Hindlimb muscle (tissue), 1 donor: ENCODE data around the gene XG. TPM values are rescaled to one million over a fixed set of nuclear protein-coding genes. Genes with fewer than 3 reads are reported as not detected.
"Not testable (repeated sequence)": the region's sequence is repeated elsewhere in the genome, so short reads cannot be mapped to it uniquely, and the experiment has no call there.

Experiments used
- DNase-seq: peaks from one replicate; pipeline ENCODE4 v3.0.0-alpha.2; 2013
- polyA plus RNA-seq: library from polyadenylated mRNA; unstranded; fragments of 120-200 nt; gene quantifications from one replicate; pipeline ENCODE4 v1.2.1, GENCODE V29; 2013; ENCODE audit not compliant: insufficient read length

The XG gene
- polyA plus RNA-seq, 1 donor, result 0.65 TPM

GRCh38 chrX:2735270-2735669, 16.6 kb upstream of the XG start:
- no peak for DNase-seq

DNA sequence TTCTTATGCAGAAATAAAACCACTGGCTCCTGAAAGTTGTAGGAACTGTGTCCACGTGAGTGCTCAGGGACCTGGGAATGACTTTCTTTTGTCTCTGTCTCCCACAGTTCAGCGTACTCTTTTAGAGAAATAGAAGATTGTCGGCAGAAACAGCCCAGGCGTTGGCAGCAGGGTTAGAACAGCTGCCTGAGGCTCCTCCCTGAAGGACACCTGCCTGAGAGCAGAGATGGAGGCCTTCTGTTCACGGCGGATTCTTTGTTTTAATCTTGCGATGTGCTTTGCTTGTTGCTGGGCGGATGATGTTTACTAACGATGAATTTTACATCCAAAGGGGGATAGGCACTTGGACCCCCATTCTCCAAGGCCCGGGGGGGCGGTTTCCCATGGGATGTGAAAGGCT, 11.2 kb upstream of the XG start:
- no peak for DNase-seq

DNA sequence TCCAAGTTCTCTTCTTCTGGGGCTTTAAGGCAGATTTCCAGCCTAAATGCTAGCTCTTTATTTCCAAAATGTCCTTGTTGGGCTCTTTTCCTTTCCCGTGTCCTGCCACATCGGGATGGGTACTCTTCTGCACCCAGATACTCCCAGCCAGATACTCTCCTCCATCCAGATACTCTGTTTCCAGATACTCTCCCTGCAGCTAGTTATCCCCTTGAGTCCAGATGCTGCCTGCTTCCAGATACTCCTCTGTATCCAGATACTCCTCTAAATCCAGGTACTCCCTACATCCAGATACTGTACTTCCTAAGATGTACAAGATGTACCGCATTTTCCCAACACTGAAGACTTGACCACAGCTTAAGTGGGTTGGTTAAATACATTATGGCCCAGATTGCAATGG, 10.5 kb upstream of the XG start:
- DNase-seq, result no peak

DNA sequence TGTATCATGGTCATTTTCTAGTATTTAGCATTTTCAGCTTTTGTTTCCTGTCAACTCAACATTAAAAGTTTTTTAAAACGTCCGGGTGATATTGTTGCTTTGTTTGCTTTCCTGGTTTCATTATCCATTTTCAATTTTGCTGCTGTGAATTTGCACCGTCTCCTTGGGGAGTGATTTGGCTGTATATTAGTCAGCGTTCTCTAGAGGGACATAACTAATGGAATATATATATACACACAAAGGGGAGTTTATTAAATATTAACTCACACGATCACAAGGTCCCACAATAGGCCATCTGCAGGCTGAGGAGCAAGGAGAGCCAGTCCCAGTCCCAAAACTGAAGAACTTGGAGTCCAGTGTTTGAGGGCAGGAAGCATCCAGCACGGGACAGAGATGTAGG, 5.6 kb upstream of the XG start:
- not testable (repeated sequence) for DNase-seq

- DNase-seq, result no peak
Observed at GRCh38 chrX:2748171-2748814, 3.5 kb upstream of the XG start.

GRCh38 chrX:2748815-2749188, 3.0 kb upstream of the XG start:
- no peak for DNase-seq

GRCh38 chrX:2751291-2751690, 549 bp upstream of the XG start:
- no peak for DNase-seq

- not testable (repeated sequence) for DNase-seq
Observed at GRCh38 chrX:2752441-2752840, 601 bp downstream of the XG start.

- not testable (repeated sequence) for DNase-seq
Observed at GRCh38 chrX:2755163-2755715, 3.4 kb downstream of the XG start.

GRCh38 chrX:2756548-2756947, 4.7 kb downstream of the XG start:
- no peak for DNase-seq

DNA sequence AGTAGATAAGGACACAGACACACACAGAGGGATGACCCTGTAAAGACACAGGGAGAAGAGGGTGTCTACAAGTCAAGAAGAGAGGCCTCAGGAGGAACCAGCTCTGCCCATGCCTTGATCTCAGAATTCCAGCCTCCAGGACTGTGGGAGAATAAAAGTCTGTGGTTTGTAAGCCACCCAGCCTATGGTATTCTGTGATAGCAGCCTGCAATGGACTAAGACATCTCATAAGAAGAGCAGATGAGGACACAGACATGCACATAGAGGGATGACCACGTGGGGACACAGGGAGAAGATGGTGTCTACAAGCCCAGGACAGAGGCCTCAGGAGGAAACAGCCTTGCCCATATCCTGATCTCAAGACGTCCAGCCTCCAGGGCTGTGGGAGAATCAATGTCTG, 9.4 kb downstream of the XG start:
- DNase-seq, result no peak

GRCh38 chrX:2762671-2763070, 10.8 kb downstream of the XG start:
- not testable (repeated sequence) for DNase-seq

DNA sequence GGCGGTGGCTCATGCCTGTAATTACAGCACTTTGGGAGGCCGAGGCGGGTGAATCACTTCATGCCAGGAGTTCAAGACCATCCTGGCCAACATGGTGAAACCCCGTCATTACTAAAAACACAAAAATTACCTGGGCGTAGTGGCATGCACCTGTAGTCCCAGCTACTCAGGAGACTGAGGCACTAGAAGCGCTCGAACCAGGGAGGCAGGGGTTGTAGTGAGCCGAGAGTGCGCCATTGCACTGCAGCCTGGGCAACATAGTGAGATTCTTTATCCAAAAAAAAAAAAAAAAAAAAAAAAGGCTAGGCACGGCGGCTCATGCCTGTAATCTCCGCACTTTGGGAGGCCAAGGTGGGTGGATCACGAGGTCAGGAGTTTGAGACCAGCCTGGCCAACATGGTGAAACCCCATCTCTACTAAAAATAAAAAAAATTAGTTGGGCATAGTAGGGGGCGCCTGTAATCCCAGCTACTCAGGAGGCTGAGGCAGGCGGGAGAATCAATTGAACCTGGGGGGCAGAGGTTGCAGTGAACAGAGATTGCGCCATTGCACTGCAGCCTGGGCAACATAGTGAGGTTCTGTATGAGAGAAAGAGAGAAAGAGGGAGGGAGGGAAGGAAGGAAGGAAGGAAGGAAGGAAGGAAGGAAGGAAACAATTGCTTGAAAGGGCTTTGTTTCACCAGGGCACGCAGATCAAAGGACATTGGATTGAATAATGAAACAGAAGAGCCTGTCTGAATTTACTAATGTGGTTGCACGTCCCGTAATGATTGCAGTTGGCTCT, 13.1 kb downstream of the XG start:
- not testable (repeated sequence) for DNase-seq

DNA sequence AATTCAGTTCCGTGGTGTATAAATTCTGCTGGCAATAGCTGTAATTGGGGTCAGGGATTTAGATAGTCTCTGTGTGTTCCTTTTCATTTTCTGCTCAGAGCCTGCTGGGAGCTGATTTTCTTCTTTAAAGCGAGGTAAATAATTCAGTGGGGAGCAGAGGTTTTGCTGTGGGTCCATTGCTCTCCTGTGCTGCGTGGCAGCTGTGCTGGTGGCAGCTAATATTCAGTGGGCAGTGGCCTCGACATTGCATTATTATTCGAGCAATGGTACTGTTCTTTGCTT, 13.7 kb downstream of the XG start:
- no peak for DNase-seq

GRCh38 chrX:2766906-2767305, 15.1 kb downstream of the XG start:
- no peak for DNase-seq

- DNase-seq, result no peak
Observed at GRCh38 chrX:2767631-2768455, 16.0 kb downstream of the XG start.

DNA sequence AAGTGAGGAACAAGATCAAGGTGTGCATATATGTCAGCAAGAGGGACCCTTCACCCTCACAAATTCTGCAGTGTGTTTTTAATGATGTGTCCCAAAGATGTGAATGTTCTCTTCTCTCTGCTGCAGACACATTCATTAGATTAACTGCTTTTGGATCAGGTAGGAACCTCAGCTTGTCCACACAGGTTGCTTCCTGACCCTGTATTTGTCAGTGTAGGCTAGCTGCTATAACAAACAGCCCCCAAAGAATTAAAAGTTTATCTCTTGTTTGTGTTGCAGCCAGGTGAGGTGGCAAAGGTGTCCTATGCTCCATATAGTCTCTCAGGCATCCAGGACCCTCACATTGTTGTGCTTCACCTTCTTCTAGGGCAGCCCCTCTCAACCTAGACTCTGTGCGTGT, 17.8 kb downstream of the XG start:
- no peak for DNase-seq

DNA sequence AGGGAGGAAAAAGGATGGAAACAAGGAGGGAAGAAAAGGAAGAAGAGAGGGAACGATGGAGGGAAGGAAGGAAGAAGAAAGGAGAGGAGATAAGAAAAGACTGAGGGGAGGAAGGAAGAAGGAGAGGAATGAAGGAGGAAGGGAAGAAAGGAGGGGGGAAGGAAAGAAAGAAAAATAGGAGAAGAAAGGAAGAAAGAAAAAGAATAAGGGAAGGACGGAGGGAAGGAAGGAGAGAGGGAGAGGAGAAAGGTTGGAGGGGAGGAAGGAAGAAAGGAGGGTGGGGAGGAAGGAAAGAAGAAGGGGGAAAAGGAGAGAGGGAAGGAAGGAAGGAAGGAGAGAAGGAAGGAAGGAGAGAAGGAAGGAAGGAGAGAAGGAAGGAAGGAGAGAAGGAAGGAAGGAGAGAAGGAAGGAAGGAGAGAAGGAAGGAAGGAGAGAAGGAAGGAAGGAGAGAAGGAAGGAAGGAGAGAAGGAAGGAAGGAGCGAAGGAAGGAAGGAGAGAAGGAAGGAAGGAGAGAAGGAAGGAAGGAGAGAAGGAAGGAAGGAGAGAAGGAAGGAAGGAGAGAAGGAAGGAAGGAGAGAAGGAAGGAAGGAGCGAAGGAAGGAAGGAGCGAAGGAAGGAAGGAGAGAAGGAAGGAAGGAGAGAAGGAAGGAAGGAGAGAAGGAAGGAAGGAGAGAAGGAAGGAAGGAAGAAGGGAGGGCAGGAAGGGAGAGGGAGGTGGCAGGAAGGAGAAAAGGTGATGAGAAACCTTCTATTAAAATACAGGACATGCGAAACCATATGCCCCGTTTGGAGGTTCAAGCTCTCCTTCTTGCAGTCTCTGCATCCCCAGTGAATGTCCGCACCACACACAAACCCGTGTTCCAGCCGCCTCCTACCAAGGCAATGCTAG, 21.6 kb downstream of the XG start:
- not testable (repeated sequence) for DNase-seq

GRCh38 chrX:2774057-2774456, 22.2 kb downstream of the XG start:
- no peak for DNase-seq

GRCh38 chrX:2774776-2775175, 22.9 kb downstream of the XG start:
- no peak for DNase-seq

GRCh38 chrX:2780472-2781225, 28.8 kb downstream of the XG start:
- not testable (repeated sequence) for DNase-seq

DNA sequence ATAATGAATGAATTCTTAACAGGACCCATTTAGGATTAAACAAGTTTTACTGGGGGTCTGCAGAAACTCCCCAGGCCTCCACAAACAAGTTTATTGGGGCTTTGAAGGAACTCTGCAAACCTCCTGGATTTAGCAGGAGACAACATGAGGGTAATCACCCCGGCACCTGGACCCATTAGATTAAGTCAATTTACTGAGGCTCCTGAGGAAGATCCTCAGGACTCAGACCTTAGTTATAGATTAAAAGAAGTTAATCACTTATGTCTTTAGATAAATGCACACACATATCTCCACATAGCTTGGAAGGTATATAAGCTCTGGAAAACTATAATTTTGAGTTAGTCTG, 29.4 kb downstream of the XG start:
- DNase-seq, result no peak
